Epithelial cell of alveolus of lung (primary cell): ENCODE measurements around the gene PLAC9. TPM values are rescaled to one million over a fixed set of nuclear protein-coding genes. Genes with fewer than 3 reads are reported as not detected.

ENCODE experiments used
- total RNA-seq: library from RNA; depleted of rRNA; stranded (reverse); fragments of >200 nt; gene quantifications from 2 replicates; pipeline ENCODE4 v1.2.1, GENCODE V29; 2015

PLAC9 gene
- 13.4 and 14.5 TPM in 2 replicates for total RNA-seq

GRCh38 chr10:80132299-80133139 is at the start of gene PLAC9:
TSS of gene PLAC9 (plus strand) at chr10:80132730. CDS start at chr10:80132763, 33 bp downstream.

Other genes starting within 250 kb of the PLAC9 start
- gene SFTPD, start 183.6 kb upstream of the PLAC9 start, total RNA-seq: not detected in 2 replicates
- 10.1 and 16.0 TPM in 2 replicates for gene TMEM254, start 54.1 kb upstream of the PLAC9 start, total RNA-seq
- gene ANXA11, start 72.8 kb downstream of the PLAC9 start, total RNA-seq: 109 and 153 TPM in 2 replicates
- not detected in 2 replicates for gene MAT1A, start 156.9 kb downstream of the PLAC9 start, total RNA-seq
- gene DYDC1, start 224.0 kb downstream of the PLAC9 start, total RNA-seq: not detected in 2 replicates
- not detected in 2 replicates for gene DYDC2, start 224.1 kb downstream of the PLAC9 start, total RNA-seq